Measurements from ENCODE around the gene L3HYPDH. TPM values are rescaled to one million over a fixed set of nuclear protein-coding genes. Genes with fewer than 3 reads are reported as not detected.
A peak's percentile ranks its signal among the peaks of the same experiment; 100 is the strongest.

The L3HYPDH gene
- total and polyA plus RNA-seq, 2 of the 13 experiments (the other 11 are each of a cell fraction or from before 2014, with no cell fraction given) = 30.5 to 36.6 TPM

GRCh38 chr14:59483819-59484638 lies at the start of gene L3HYPDH, which contains the start of gene JKAMP (continued):
- TF ChIP-seq SIN3A (IDR thresholded peaks at IDR 0.05; ENCODE audit: borderline replicate concordance, low read depth, low read length) = peak; percentile 66; the same call in 1 of the 2 replicates
- TF ChIP-seq FOSL2 (CRISPR knock-in tag; IDR thresholded peaks at IDR 0.05) = peak; percentile 56
- TF ChIP-seq MBD4 (IDR thresholded peaks at IDR 0.05; ENCODE audit: borderline replicate concordance, low read length) = no peak
- no peak for TF ChIP-seq HNRNPUL1 (IDR thresholded peaks at IDR 0.05; ENCODE audit: low read depth, low read length)
- TF ChIP-seq POLR2G (IDR thresholded peaks at IDR 0.05; ENCODE audit: low read depth, low read length) = peak; percentile 89
- peak; percentile 86; the same call in 1 of the 2 replicates for TF ChIP-seq MAF1 (CRISPR knock-in tag; IDR thresholded peaks at IDR 0.05; ENCODE audit: borderline replicate concordance)
- no peak; the same call in 1 of the 2 replicates for TF ChIP-seq GATAD1 (CRISPR knock-in tag; IDR thresholded peaks at IDR 0.05)
- TF ChIP-seq ZNF556 (CRISPR knock-in tag; IDR thresholded peaks at IDR 0.05; ENCODE audit: borderline replicate concordance) = peak; percentile 83; the same call in 1 of the 2 replicates
- peak; percentile 34; the same call in 1 of the 2 replicates for TF ChIP-seq JUND (CRISPR knock-in tag; IDR thresholded peaks at IDR 0.05)
- TF ChIP-seq, protein P1, sequence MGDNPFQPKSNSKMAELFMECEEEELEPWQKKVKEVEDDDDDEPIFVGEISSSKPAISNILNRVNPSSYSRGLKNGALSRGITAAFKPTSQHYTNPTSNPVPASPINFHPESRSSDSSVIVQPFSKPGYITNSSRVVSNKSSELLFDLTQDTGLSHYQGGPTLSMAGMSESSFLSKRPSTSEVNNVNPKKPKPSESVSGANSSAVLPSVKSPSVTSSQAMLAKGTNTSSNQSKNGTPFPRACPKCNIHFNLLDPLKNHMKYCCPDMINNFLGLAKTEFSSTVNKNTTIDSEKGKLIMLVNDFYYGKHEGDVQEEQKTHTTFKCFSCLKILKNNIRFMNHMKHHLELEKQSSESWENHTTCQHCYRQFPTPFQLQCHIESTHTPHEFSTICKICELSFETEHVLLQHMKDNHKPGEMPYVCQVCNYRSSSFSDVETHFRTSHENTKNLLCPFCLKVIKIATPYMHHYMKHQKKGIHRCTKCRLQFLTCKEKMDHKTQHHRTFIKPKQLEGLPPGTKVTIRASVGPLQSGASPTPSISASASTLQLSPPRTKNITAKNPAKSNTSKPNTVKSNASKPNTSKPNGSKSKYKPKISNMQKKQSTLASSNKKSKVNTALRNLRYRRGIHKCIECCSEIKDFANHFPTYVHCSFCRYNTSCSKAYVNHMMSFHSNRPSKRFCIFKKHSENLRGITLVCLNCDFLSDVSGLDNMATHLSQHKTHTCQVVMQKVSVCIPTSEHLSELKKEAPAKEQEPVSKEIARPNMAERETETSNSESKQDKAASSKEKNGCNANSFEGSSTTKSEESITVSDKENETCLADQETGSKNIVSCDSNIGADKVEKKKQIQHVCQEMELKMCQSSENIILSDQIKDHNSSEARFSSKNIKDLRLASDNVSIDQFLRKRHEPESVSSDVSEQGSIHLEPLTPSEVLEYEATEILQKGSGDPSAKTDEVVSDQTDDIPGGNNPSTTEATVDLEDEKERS (CRISPR knock-in tag; IDR thresholded peaks at IDR 0.05) = peak; percentile 97
- TF ChIP-seq POLR2AphosphoS2 (IDR thresholded peaks at IDR 0.05; ENCODE audit: low read depth, low read length) = 0 out of 2 replicates have a peak, but pooled peaks have one; percentile 53
- peak; percentile 83; the same call in 1 of the 2 replicates for TF ChIP-seq ZNF550 (CRISPR knock-in tag; IDR thresholded peaks at IDR 0.05; ENCODE audit: borderline replicate concordance)
- TF ChIP-seq, protein P2, sequence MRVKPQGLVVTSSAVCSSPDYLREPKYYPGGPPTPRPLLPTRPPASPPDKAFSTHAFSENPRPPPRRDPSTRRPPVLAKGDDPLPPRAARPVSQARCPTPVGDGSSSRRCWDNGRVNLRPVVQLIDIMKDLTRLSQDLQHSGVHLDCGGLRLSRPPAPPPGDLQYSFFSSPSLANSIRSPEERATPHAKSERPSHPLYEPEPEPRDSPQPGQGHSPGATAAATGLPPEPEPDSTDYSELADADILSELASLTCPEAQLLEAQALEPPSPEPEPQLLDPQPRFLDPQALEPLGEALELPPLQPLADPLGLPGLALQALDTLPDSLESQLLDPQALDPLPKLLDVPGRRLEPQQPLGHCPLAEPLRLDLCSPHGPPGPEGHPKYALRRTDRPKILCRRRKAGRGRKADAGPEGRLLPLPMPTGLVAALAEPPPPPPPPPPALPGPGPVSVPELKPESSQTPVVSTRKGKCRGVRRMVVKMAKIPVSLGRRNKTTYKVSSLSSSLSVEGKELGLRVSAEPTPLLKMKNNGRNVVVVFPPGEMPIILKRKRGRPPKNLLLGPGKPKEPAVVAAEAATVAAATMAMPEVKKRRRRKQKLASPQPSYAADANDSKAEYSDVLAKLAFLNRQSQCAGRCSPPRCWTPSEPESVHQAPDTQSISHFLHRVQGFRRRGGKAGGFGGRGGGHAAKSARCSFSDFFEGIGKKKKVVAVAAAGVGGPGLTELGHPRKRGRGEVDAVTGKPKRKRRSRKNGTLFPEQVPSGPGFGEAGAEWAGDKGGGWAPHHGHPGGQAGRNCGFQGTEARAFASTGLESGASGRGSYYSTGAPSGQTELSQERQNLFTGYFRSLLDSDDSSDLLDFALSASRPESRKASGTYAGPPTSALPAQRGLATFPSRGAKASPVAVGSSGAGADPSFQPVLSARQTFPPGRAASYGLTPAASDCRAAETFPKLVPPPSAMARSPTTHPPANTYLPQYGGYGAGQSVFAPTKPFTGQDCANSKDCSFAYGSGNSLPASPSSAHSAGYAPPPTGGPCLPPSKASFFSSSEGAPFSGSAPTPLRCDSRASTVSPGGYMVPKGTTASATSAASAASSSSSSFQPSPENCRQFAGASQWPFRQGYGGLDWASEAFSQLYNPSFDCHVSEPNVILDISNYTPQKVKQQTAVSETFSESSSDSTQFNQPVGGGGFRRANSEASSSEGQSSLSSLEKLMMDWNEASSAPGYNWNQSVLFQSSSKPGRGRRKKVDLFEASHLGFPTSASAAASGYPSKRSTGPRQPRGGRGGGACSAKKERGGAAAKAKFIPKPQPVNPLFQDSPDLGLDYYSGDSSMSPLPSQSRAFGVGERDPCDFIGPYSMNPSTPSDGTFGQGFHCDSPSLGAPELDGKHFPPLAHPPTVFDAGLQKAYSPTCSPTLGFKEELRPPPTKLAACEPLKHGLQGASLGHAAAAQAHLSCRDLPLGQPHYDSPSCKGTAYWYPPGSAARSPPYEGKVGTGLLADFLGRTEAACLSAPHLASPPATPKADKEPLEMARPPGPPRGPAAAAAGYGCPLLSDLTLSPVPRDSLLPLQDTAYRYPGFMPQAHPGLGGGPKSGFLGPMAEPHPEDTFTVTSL (CRISPR knock-in tag; IDR thresholded peaks at IDR 0.05; ENCODE audit: borderline replicate concordance) = peak; percentile 39; the same call in 1 of the 2 replicates
- peak; percentile 65; the same call in 1 of the 2 replicates for TF ChIP-seq ZNF768 (CRISPR knock-in tag; IDR thresholded peaks at IDR 0.05)
- TF ChIP-seq ZNF207 (IDR thresholded peaks at IDR 0.05; ENCODE audit: borderline replicate concordance) = no peak
- TF ChIP-seq ZNF530 (CRISPR knock-in tag; IDR thresholded peaks at IDR 0.05; ENCODE audit: low read depth) = 0 out of 2 replicates have a peak, but pooled peaks have one; percentile 65
- TF ChIP-seq EP300 (IDR thresholded peaks at IDR 0.05; ENCODE audit: low read depth in 2 of 2, low read length in 2 of 2) = no peak
- no peak for TF ChIP-seq EP300 (CRISPR knock-in tag; IDR thresholded peaks at IDR 0.05; ENCODE audit: borderline replicate concordance)
- peak; percentile 72; the same call in 1 of the 2 replicates for TF ChIP-seq ZSCAN25 (CRISPR knock-in tag; IDR thresholded peaks at IDR 0.05)
- TF ChIP-seq HDAC6 (IDR thresholded peaks at IDR 0.05; ENCODE audit: low read depth, low read length) = no peak
- peak; percentile 54 for TF ChIP-seq ESRRA (CRISPR knock-in tag; IDR thresholded peaks at IDR 0.05; ENCODE audit: low read depth)
